Thyroid gland (tissue), 4 donors: ENCODE data around the gene FEM1C. TPM values are rescaled to one million over a fixed set of nuclear protein-coding genes. Genes with fewer than 3 reads are reported as not detected.
"Not testable (repeated sequence)": the region's sequence is repeated elsewhere in the genome, so short reads cannot be mapped to it uniquely, and the experiment has no call there.

ENCODE experiments used
- DNase-seq, 2 donors: peaks; one replicate each; pipeline ENCODE4 v3.0.0-alpha.2; 2019
- H3K27ac ChIP-seq, 3 donors: fragments of 200-600 bp; sonication (generic); 1 replicate in 2 of 3; 2 replicates in 1 of 3; pipeline ENCODE4 v1.5.1; 2016 to 2019; ENCODE audit warnings: mild to moderate bottlenecking in 1 of 3, moderate library complexity in 1 of 3
- H3K27me3 ChIP-seq: fragments of 200-600 bp; sonication (generic); one replicate; pipeline ENCODE4 v1.5.1; 2019
- H3K36me3 ChIP-seq, 2 donors: fragments of 200-600 bp; sonication (generic); one replicate each; pipeline ENCODE4 v1.5.1; 2016 to 2019
- H3K4me1 ChIP-seq, 2 donors: fragments of 200-600 bp; sonication (generic); one replicate each; pipeline ENCODE4 v1.5.1; 2017 to 2019
- H3K4me3 ChIP-seq, 3 donors: fragments of 200-600 bp; sonication (generic); replicated peaks in 1 of 3; 1 replicate in 2 of 3; 2 replicates in 1 of 3; pipeline ENCODE4 v1.5.1; 2016; ENCODE audit warnings: mild to moderate bottlenecking in 1 of 3
- H3K9me3 ChIP-seq: fragments of 200-600 bp; sonication (generic); one replicate; pipeline ENCODE4 v1.5.1; 2017
- POLR2A ChIP-seq, 2 donors: fragments of 450-650 bp; IDR thresholded peaks; one replicate each; pipeline ENCODE4 v1.6.1; 2017; ENCODE audit warnings: antibody characterized with exemption in 2 of 2, mild to moderate bottlenecking in 2 of 2, moderate library complexity in 1 of 2
- WGBS, 2 donors: methylation state at CpG; one replicate each; pipeline ENCODE4 v1.1.5; 2017; 5-methylcytosine and 5-hydroxymethylcytosine counted together
- intact Hi-C: fragments of 100-400 bp; cut with DNase I; formaldehyde crosslinking; loops from one replicate; pipeline ENCODE4 v1.15.1; 2023
- total RNA-seq, 4 donors: library from RNA; depleted of rRNA; stranded (reverse); fragments of >200 nt; gene quantifications; one replicate each; pipeline ENCODE4 v1.2.3, GENCODE V29; 2016
- TF ChIP-seq, protein P1 (sequence below), 6 experiments: fragments of 200-600 bp in 3 of 6; fragments of 450-650 bp in 3 of 6; sonication (generic) in 3 of 6; IDR thresholded peaks; one replicate each; pipeline ENCODE4 v1.5.1; 2016 to 2019; ENCODE audit warnings: antibody characterized with exemption in 6 of 6, mild to moderate bottlenecking in 2 of 6, inconsistent platforms in 1 of 6, moderate library complexity in 1 of 6

FEM1C gene
- total RNA-seq, 4 donors from 2014 or later = 10.5 to 19.2 (median 14.2) TPM

DNA sequence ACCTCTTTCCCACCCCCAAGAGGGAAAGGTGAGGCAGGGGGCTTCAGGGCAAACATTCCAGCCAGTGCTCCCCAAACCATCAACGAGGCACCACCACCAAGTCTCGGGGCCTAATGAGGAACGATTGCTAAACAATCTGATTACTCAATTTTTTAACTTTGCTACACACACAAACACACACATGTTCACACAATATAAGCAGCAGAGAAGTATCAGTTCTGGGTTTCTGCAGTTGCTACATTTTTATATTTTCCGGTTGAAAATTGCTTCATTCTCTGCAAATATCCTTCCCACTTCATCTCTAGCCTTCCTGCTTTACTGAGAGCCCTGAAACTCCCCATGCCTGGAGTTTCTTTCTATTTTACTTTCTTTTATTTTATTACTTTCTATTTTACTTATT lies 60.2 kb downstream of the FEM1C start:
- no peak overlapping the region for H3K4me3 ChIP-seq
- intact Hi-C loops = no loop called here
- DNase-seq = no peak
- no peaks in the 10 kb centered on the region for H3K4me1 ChIP-seq
- no peaks in the 10 kb centered on the region for H3K36me3 ChIP-seq
- H3K27me3 ChIP-seq = no peaks in the 10 kb centered on the region
- TF ChIP-seq, protein P1, sequence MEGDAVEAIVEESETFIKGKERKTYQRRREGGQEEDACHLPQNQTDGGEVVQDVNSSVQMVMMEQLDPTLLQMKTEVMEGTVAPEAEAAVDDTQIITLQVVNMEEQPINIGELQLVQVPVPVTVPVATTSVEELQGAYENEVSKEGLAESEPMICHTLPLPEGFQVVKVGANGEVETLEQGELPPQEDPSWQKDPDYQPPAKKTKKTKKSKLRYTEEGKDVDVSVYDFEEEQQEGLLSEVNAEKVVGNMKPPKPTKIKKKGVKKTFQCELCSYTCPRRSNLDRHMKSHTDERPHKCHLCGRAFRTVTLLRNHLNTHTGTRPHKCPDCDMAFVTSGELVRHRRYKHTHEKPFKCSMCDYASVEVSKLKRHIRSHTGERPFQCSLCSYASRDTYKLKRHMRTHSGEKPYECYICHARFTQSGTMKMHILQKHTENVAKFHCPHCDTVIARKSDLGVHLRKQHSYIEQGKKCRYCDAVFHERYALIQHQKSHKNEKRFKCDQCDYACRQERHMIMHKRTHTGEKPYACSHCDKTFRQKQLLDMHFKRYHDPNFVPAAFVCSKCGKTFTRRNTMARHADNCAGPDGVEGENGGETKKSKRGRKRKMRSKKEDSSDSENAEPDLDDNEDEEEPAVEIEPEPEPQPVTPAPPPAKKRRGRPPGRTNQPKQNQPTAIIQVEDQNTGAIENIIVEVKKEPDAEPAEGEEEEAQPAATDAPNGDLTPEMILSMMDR (IDR thresholded peaks at IDR 0.05) = no peak
- no peak for TF ChIP-seq POLR2A (IDR thresholded peaks at IDR 0.05)
- WGBS, 2 donors = 85 to 89% methylated on average over 4 of the region's 4 CpGs
- H3K9me3 ChIP-seq = no peaks in the 10 kb centered on the region
- H3K27ac ChIP-seq = no peak overlapping the region

DNA sequence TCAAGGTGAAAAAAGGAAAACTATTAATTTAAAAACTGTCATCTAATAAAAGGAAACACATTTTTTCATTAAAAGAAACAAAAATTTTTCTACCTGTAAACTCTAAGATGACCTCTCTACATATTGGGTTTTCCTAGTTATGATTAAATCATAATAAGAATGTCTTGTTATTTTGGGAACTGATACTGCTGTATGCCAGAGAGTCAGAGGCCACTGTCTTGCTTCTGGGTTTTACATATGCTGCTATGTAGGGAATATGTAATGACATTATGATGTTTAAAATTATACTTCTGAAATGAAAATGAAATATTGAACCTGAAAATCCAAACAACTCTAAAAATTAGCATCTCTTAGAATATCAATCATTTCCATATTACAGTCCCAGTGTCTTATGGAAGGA lies 63.7 kb downstream of the FEM1C start:
- H3K36me3 ChIP-seq = no peaks in the 10 kb centered on the region
- H3K4me1 ChIP-seq = no peaks in the 10 kb centered on the region
- no peak for DNase-seq
- no peaks in the 10 kb centered on the region for H3K27me3 ChIP-seq
- intact Hi-C loops = no loop called here
- TF ChIP-seq, protein P1 (IDR thresholded peaks at IDR 0.05) = no peak
- TF ChIP-seq POLR2A (IDR thresholded peaks at IDR 0.05) = no peak
- no peak overlapping the region for H3K27ac ChIP-seq
- H3K4me3 ChIP-seq = no peak overlapping the region
- H3K9me3 ChIP-seq = no peaks in the 10 kb centered on the region

DNA sequence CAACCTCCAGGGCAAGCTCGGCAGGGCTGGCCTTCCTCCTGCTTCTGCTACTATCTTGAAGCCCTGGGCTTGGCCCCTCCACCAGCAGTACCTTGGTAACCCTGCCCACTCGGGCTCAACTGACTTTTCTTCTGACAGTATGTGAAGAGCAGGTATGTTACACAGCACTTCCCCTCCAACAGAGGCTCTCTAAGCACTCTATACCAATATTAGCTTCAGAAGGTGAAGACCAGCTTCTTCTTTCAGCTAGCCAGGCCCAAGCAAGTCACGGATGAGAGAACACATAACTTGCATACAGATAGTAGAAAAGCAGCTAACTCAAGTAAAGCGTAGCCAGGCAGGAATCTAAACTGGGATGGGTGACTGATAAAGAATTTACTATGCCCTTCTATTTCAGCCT lies 64.3 kb downstream of the FEM1C start:
- H3K36me3 ChIP-seq = no peaks in the 10 kb centered on the region
- H3K9me3 ChIP-seq = no peaks in the 10 kb centered on the region
- 38 to 54% methylated on average over 4 of the region's 4 CpGs for WGBS, 2 donors
- intact Hi-C loops = no loop called here
- H3K4me3 ChIP-seq = no peak overlapping the region
- DNase-seq = no peak
- no peak overlapping the region for H3K27ac ChIP-seq
- no peak for TF ChIP-seq POLR2A (IDR thresholded peaks at IDR 0.05)
- TF ChIP-seq, protein P1 (IDR thresholded peaks at IDR 0.05) = no peak
- H3K4me1 ChIP-seq = no peaks in the 10 kb centered on the region
- H3K27me3 ChIP-seq = no peaks in the 10 kb centered on the region

DNA sequence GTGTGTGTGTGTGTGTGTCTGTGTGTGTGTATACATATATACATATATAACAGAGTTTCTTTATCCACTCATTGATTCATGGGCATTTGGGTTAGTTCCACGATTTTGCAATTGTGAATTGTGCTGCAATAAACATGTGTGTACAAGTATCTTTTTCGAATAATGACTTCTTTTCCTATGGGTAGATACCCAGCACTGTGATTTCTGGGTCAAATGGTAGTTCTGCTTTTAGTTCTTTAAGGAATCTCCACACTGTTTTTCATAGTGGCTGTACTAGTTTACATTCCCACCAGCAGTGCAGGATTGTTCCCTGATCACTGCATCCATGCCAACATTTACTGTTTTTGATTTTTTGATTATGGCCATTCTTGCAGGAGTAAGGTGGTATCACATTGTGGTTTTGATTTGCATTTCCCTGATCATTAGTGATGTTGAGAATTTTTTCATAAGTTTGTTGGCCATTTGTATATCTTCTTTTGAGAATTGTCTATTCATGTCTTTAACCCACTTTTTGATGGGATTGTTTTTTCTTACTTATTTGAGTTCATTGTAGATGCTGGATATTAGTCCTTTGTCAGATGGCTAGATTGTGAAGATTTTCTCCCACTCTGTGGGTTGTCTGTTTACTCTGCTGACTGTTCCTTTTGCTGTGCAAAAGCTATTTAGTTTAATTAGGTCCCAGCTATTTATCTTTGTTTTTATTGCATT lies 65.3 kb downstream of the FEM1C start:
- H3K4me1 ChIP-seq, DNase-seq, H3K36me3 ChIP-seq, H3K4me3 ChIP-seq, H3K9me3 ChIP-seq, intact Hi-C loops, H3K27me3 ChIP-seq, H3K27ac ChIP-seq: not testable (repeated sequence)
- 84 to 91% methylated on average over 2 of the region's 2 CpGs for WGBS, 2 donors

DNA sequence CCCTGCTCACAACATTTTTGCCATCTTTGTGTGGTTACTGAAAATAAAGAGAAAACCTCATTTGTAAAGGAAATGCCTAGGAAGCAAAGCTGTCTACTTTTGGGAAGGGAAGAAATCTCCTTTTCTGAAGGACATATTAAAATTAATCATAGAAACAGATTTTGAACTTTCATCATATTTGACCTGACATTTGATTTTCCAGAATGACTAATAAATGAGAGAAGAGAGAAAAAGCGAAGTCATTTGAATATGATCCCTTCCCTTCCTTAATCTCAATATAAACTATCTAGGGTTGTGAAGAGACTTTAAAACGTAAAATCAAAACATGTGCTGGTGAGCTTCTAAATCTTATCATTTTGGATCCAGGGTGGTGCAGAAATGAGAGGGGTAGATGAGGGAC lies 66.3 kb downstream of the FEM1C start:
- H3K4me3 ChIP-seq = no peak overlapping the region
- TF ChIP-seq, protein P1 (IDR thresholded peaks at IDR 0.05) = no peak
- no peak for TF ChIP-seq POLR2A (IDR thresholded peaks at IDR 0.05)
- intact Hi-C loops = no loop called here

More for the DNA sequence above, 66.3 kb downstream of the FEM1C start:
- no peaks in the 10 kb centered on the region for H3K9me3 ChIP-seq
- no peaks in the 10 kb centered on the region for H3K36me3 ChIP-seq
- no peaks in the 10 kb centered on the region for H3K4me1 ChIP-seq
- no peak for DNase-seq
- 85 to 86% methylated on average over 2 of the region's 2 CpGs for WGBS, 2 donors
- no peak overlapping the region for H3K27ac ChIP-seq
- no peaks in the 10 kb centered on the region for H3K27me3 ChIP-seq
